GM19455 (cell line): ENCODE data around the gene TXNDC16.
A peak's percentile ranks its signal among the peaks of the same experiment; 100 is the strongest.

ENCODE experiments used
- ATAC-seq: cut with Tn5 transposase; IDR thresholded peaks from one replicate; pipeline ENCODE4 v1.9.1; 2021; ENCODE audit not compliant: unreplicated experiment

TXNDC16 gene

GRCh38 chr14:52455291-52456088, 96.8 kb downstream of the TXNDC16 start:
- no peak for ATAC-seq

- no peak for ATAC-seq
Measured at GRCh38 chr14:52447236-52447635, 105.1 kb downstream of the TXNDC16 start.

- no peak for ATAC-seq
Measured at GRCh38 chr14:52446355-52446754, 106.0 kb downstream of the TXNDC16 start.

GRCh38 chr14:52443506-52443905, 108.8 kb downstream of the TXNDC16 start:
- no peak for ATAC-seq

- no peak for ATAC-seq
Measured at GRCh38 chr14:52442602-52443001, 109.7 kb downstream of the TXNDC16 start.

- no peak for ATAC-seq
Measured at GRCh38 chr14:52442166-52442565, 110.1 kb downstream of the TXNDC16 start.

- ATAC-seq: no peak
Measured at GRCh38 chr14:52439476-52439875, 112.8 kb downstream of the TXNDC16 start.

- ATAC-seq: no peak
Measured at GRCh38 chr14:52434955-52435354, 117.3 kb downstream of the TXNDC16 start.

- ATAC-seq: no peak
Measured at GRCh38 chr14:52430474-52430873, 121.8 kb downstream of the TXNDC16 start.

GRCh38 chr14:52429451-52429850, 122.9 kb downstream of the TXNDC16 start:
- no peak for ATAC-seq

GRCh38 chr14:52427460-52427859, 124.8 kb downstream of the TXNDC16 start:
- no peak for ATAC-seq

- ATAC-seq: no peak
Measured at GRCh38 chr14:52422650-52423356, 129.5 kb downstream of the TXNDC16 start.

- no peak for ATAC-seq
Measured at GRCh38 chr14:52417139-52417538, 135.2 kb downstream of the TXNDC16 start.

GRCh38 chr14:52413729-52414408, 138.4 kb downstream of the TXNDC16 start:
- no peak for ATAC-seq

GRCh38 chr14:52412426-52412825, 139.9 kb downstream of the TXNDC16 start:
- ATAC-seq: no peak

GRCh38 chr14:52405314-52405713, 147.0 kb downstream of the TXNDC16 start:
- no peak for ATAC-seq

- peak; percentile 60 for ATAC-seq
Measured at GRCh38 chr14:52402812-52403526, 149.3 kb downstream of the TXNDC16 start.

- ATAC-seq: no peak
Measured at GRCh38 chr14:52400846-52401245, 151.5 kb downstream of the TXNDC16 start.

- ATAC-seq: no peak
Measured at GRCh38 chr14:52399921-52400595, 152.2 kb downstream of the TXNDC16 start.

- ATAC-seq: no peak
Measured at GRCh38 chr14:52399104-52399503, 153.2 kb downstream of the TXNDC16 start.

- no peak for ATAC-seq
Measured at GRCh38 chr14:52397844-52398243, 154.5 kb downstream of the TXNDC16 start.
